ENCODE results near the gene POU6F1.
A peak's percentile ranks its signal among the peaks of the same experiment; 100 is the strongest.

- TF ChIP-seq, protein P1, sequence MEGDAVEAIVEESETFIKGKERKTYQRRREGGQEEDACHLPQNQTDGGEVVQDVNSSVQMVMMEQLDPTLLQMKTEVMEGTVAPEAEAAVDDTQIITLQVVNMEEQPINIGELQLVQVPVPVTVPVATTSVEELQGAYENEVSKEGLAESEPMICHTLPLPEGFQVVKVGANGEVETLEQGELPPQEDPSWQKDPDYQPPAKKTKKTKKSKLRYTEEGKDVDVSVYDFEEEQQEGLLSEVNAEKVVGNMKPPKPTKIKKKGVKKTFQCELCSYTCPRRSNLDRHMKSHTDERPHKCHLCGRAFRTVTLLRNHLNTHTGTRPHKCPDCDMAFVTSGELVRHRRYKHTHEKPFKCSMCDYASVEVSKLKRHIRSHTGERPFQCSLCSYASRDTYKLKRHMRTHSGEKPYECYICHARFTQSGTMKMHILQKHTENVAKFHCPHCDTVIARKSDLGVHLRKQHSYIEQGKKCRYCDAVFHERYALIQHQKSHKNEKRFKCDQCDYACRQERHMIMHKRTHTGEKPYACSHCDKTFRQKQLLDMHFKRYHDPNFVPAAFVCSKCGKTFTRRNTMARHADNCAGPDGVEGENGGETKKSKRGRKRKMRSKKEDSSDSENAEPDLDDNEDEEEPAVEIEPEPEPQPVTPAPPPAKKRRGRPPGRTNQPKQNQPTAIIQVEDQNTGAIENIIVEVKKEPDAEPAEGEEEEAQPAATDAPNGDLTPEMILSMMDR (IDR thresholded peaks at IDR 0.05; ENCODE audit: poor library complexity): peak; percentile 47
- TF ChIP-seq EZH2phosphoT487 (IDR thresholded peaks at IDR 0.05; ENCODE audit: low read depth, severe bottlenecking, unreplicated experiment): no peak
Measured at GRCh38 chr12:51217968-51218606, at the start of gene POU6F1.

All from hepatocyte (in vitro differentiated cells).